NT2/D1 (cell line): Measurements from ENCODE around the gene EIF1.
"Not testable (repeated sequence)": the region's sequence is repeated elsewhere in the genome, so short reads cannot be mapped to it uniquely, and the experiment has no call there.

Experiments used
- DNase-seq: peaks from one replicate; pipeline ENCODE4 v3.0.0-alpha.2; 2011; ENCODE audit warnings: low read depth, low spot score
- H3K27me3 ChIP-seq: 2 replicates; pipeline ENCODE4 v1.6.0; 2011; ENCODE audit warnings: mild to moderate bottlenecking; ENCODE audit not compliant: insufficient read length, insufficient read depth
- H3K36me3 ChIP-seq: 2 replicates; pipeline ENCODE4 v1.6.1; 2011; ENCODE audit warnings: mild to moderate bottlenecking, low read length, mixed read lengths; ENCODE audit not compliant: insufficient read depth, insufficient read length
- H3K4me1 ChIP-seq: 2 replicates; pipeline ENCODE4 v1.5.1; 2011; ENCODE audit not compliant: insufficient read depth, insufficient read length
- H3K4me3 ChIP-seq: 2 replicates; pipeline ENCODE4 v1.5.1; 2011; ENCODE audit warnings: low read depth; ENCODE audit not compliant: insufficient read length
- H3K9ac ChIP-seq: 2 replicates; pipeline ENCODE4 v1.6.0; 2011; ENCODE audit warnings: low read depth; ENCODE audit not compliant: insufficient read length
- H3K9me3 ChIP-seq: 2 replicates; pipeline ENCODE4 v1.5.1; 2011; ENCODE audit warnings: mild to moderate bottlenecking, low read length; ENCODE audit not compliant: insufficient read depth
- SUZ12 ChIP-seq: IDR thresholded peaks from 2 replicates; pipeline ENCODE4 v1.6.1; 2011; ENCODE audit not compliant: insufficient read length, insufficient read depth; ENCODE audit errors: extremely low read depth
- YY1 ChIP-seq: IDR thresholded peaks from 2 replicates; pipeline ENCODE4 v1.6.1; 2011; ENCODE audit not compliant: insufficient read length, insufficient read depth
- ZNF274 ChIP-seq: IDR thresholded peaks from 2 replicates; pipeline ENCODE4 v1.6.1; 2011; ENCODE audit warnings: mild to moderate bottlenecking, low read depth, low read length

Gene EIF1

GRCh38 chr17:41691031-41691777 lies 2.5 kb downstream of the EIF1 start:
- Histone ChIP-seq H3K9ac (no peak overlapping the region), H3K36me3 (peaks cover 59% of the 10 kb centered on the region), H3K4me3 (no peak overlapping the region), H3K27me3 (no peaks in the 10 kb centered on the region), H3K9me3 (peaks cover 6% of the 10 kb centered on the region), H3K4me1 (peaks cover under 1% of the 10 kb centered on the region)
- TF ChIP-seq YY1: no peak
- DNase-seq: no peak

- DNase-seq: no peak
- TF ChIP-seq SUZ12: no peak
- no peak for TF ChIP-seq YY1
- TF ChIP-seq ZNF274: no peak
- Histone ChIP-seq H3K9ac (no peak overlapping the region), H3K27me3 (no peaks in the 10 kb centered on the region), H3K36me3 (peaks cover 59% of the 10 kb centered on the region), H3K4me1 (peaks cover 2% of the 10 kb centered on the region), H3K9me3 (no peaks in the 10 kb centered on the region), H3K4me3 (no peak overlapping the region)
Observed at GRCh38 chr17:41692722-41693521, 4.2 kb downstream of the EIF1 start.

- Histone ChIP-seq H3K4me3 (no peak overlapping the region), H3K9ac (no peak overlapping the region), H3K36me3 (peaks cover 50% of the 10 kb centered on the region), H3K9me3 (no peaks in the 10 kb centered on the region), H3K4me1 (peaks cover 2% of the 10 kb centered on the region), H3K27me3 (no peaks in the 10 kb centered on the region)
- TF ChIP-seq SUZ12 (no peak), ZNF274 (no peak), YY1 (no peak)
- no peak for DNase-seq
Observed at GRCh38 chr17:41695134-41695661, 6.5 kb downstream of the EIF1 start.

- Histone ChIP-seq H3K4me3 (no peak overlapping the region), H3K9me3 (no peaks in the 10 kb centered on the region), H3K27me3 (peaks cover 6% of the 10 kb centered on the region), H3K4me1 (peaks cover 2% of the 10 kb centered on the region), H3K36me3 (peaks cover 40% of the 10 kb centered on the region), H3K9ac (no peak overlapping the region)
- no peak for DNase-seq
- TF ChIP-seq ZNF274 (no peak), YY1 (no peak), SUZ12 (no peak)
Observed at GRCh38 chr17:41695954-41696757, 7.5 kb downstream of the EIF1 start.

- H3K9ac ChIP-seq: no peak overlapping the region
- H3K36me3 ChIP-seq: peaks cover 28% of the 10 kb centered on the region
- H3K9me3 ChIP-seq: no peaks in the 10 kb centered on the region
- no peak overlapping the region for H3K4me3 ChIP-seq
- peaks cover 18% of the 10 kb centered on the region for H3K27me3 ChIP-seq
- TF ChIP-seq SUZ12: no peak
- no peak for TF ChIP-seq ZNF274
- TF ChIP-seq YY1: no peak
- H3K4me1 ChIP-seq: peaks cover 2% of the 10 kb centered on the region
- DNase-seq: no peak
Observed at GRCh38 chr17:41697122-41697962, 8.7 kb downstream of the EIF1 start.

DNA sequence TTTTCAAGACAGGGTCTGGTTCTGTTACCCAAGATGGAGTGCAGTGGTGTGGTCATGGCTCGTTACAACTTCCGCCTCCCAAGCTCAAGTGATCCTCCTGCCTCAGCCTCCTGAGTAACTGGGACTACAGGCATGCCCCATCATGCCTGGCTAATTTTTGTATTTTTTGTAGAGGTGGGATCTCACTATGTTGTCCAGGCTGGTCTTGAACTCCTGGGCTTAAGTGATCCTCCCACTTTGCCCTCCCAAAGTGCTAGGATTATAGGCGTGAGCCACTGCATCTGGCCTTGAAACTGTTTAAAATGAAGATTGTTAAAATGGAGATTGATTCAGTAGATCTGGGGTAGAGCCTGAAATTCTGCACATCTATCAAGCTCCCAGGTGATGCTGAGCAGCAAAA lies 12.2 kb downstream of the EIF1 start:
- H3K4me3 ChIP-seq, H3K9ac ChIP-seq: not testable (repeated sequence)

GRCh38 chr17:41702712-41703111 lies 14.0 kb downstream of the EIF1 start:
- Histone ChIP-seq H3K9me3 (peaks cover 3% of the 10 kb centered on the region), H3K4me3 (no peak overlapping the region), H3K36me3 (no peaks in the 10 kb centered on the region), H3K27me3 (peaks cover 60% of the 10 kb centered on the region), H3K9ac (no peak overlapping the region), H3K4me1 (peaks cover 14% of the 10 kb centered on the region)
- DNase-seq: no peak
- TF ChIP-seq ZNF274: no peak
- TF ChIP-seq YY1: no peak
- no peak for TF ChIP-seq SUZ12

More for the DNA sequence above, 12.2 kb downstream of the EIF1 start:
- not testable (repeated sequence) for H3K4me1 ChIP-seq, H3K36me3 ChIP-seq, H3K9me3 ChIP-seq, DNase-seq
- peaks cover 42% of the 10 kb centered on the region for H3K27me3 ChIP-seq
